Endothelial cell of umbilical vein (primary cell): ENCODE measurements around the gene UBE3D. TPM values are rescaled to one million over a fixed set of nuclear protein-coding genes. Genes with fewer than 3 reads are reported as not detected.
"Not testable (repeated sequence)": the region's sequence is repeated elsewhere in the genome, so short reads cannot be mapped to it uniquely, and the experiment has no call there.

Source experiments
- BruUV-seq: library from RNA; stranded (reverse); fragments of 400-500 nt; replicated peaks from 2 replicates; lab custom pipeline; 2021; lab: Mats Ljungman, UMichigan
- CTCF ChIA-PET: fragments of 300-600, 350-600 bp; sonication (Branson Sonifier 250); formaldehyde crosslinking; loops from one replicate; lab custom pipeline; 2021; ENCODE audit warnings: antibody characterized with exemption, inconsistent platforms; lab: Charles Lee
- POLR2A ChIA-PET: fragments of 300-600, 350-600 bp; sonication (Branson Sonifier 250); formaldehyde crosslinking; loops from one replicate; lab custom pipeline; 2021; ENCODE audit warnings: antibody characterized with exemption, inconsistent platforms; lab: Charles Lee
- DNase-seq: peaks from one replicate; pipeline ENCODE4 v3.0.0-alpha.2; 2011; ENCODE audit warnings: low read depth, low spot score
- FAIRE-seq: peaks from 2 replicates; lab custom pipeline; 2011; peaks lifted over from hg19 to GRCh38; lab: Jason Lieb, UNC
- H2AFZ ChIP-seq: 2 replicates; pipeline ENCODE4 v1.6.0; 2012; ENCODE audit warnings: low read depth, low read length, control low read depth, inconsistent platforms
- H3K27ac ChIP-seq: 2 replicates; pipeline ENCODE4 v1.5.1; 2011; ENCODE audit warnings: low read depth, mild to moderate bottlenecking, control low read depth, low read length, moderate library complexity; ENCODE audit not compliant: insufficient read depth
- H3K27me3 ChIP-seq, 2 experiments: 2 replicates each; pipeline versions ENCODE4 v1.6.0 to v1.6.1; 2011; ENCODE audit warnings: low read length in 2 of 2, mixed read lengths in 1 of 2; ENCODE audit not compliant: control insufficient read depth in 2 of 2, insufficient read depth in 2 of 2
- H3K36me3 ChIP-seq, 2 experiments: 2 replicates in 1 of 2; 3 replicates in 1 of 2; pipeline ENCODE4 v1.5.1; 2011; ENCODE audit warnings: low read length in 2 of 2, mild to moderate bottlenecking in 1 of 2, moderate library complexity in 1 of 2; ENCODE audit not compliant: control insufficient read depth in 2 of 2, insufficient read depth in 2 of 2; ENCODE audit errors: extremely low read depth in 1 of 2
- H3K4me1 ChIP-seq: 3 replicates; pipeline ENCODE4 v1.5.1; 2011; ENCODE audit warnings: mild to moderate bottlenecking, low read length; ENCODE audit not compliant: control insufficient read depth, insufficient read depth; ENCODE audit errors: extremely low read depth
- H3K4me2 ChIP-seq: 2 replicates; pipeline ENCODE4 v1.6.1; 2011; ENCODE audit warnings: low read length, control low read depth, mixed read lengths; ENCODE audit not compliant: insufficient read depth
- H3K4me3 ChIP-seq, 3 experiments: fragments of 200-600 bp in 1 of 3; sonication (generic), shearing (Covaris generic) in 1 of 3; replicated peaks in 1 of 3; 2 replicates each; pipeline ENCODE4 v1.5.1; 2011 to 2016; ENCODE audit warnings: control low read depth in 3 of 3, low read length in 3 of 3, mild to moderate bottlenecking in 2 of 3, inconsistent platforms in 1 of 3, low read depth in 1 of 3, moderate library complexity in 1 of 3; ENCODE audit not compliant: insufficient read depth in 1 of 3
- H3K79me2 ChIP-seq: 2 replicates; pipeline ENCODE4 v1.6.0; 2012; ENCODE audit warnings: low read length, inconsistent platforms; ENCODE audit not compliant: control insufficient read depth, insufficient read depth
- H3K9ac ChIP-seq: replicated peaks from 2 replicates; pipeline ENCODE3; 2011; ENCODE audit warnings: low read length, control low read depth; ENCODE audit not compliant: insufficient read depth; ENCODE audit errors: extremely low read depth
- H3K9me1 ChIP-seq: replicated peaks from 3 replicates; pipeline ENCODE4 v1.6.0; 2011; ENCODE audit warnings: mild to moderate bottlenecking, low read length; ENCODE audit not compliant: control insufficient read depth, insufficient read depth; ENCODE audit errors: extremely low read depth
- H3K9me3 ChIP-seq: replicated peaks from 2 replicates; pipeline ENCODE4 v1.5.1; 2012; ENCODE audit warnings: low read length, inconsistent platforms; ENCODE audit not compliant: control insufficient read depth, insufficient read depth
- H4K20me1 ChIP-seq: replicated peaks from 2 replicates; pipeline ENCODE3; 2011; ENCODE audit warnings: mild to moderate bottlenecking, low read length; ENCODE audit not compliant: control insufficient read depth, insufficient read depth; ENCODE audit errors: extremely low read depth
- EZH2 ChIP-seq: IDR thresholded peaks from 2 replicates; pipeline ENCODE4 v1.6.1; 2012; ENCODE audit warnings: borderline replicate concordance, low read depth, mild to moderate bottlenecking, moderate library complexity, low read length, inconsistent platforms; ENCODE audit not compliant: severe bottlenecking
- FOS ChIP-seq: IDR thresholded peaks from 2 replicates; pipeline ENCODE4 v1.6.1; 2011; ENCODE audit warnings: mild to moderate bottlenecking, low read length, moderate library complexity, borderline replicate concordance; ENCODE audit not compliant: insufficient read depth
- GATA2 ChIP-seq: IDR thresholded peaks from 2 replicates; pipeline ENCODE4 v1.7.0; 2011; ENCODE audit warnings: low read depth, mild to moderate bottlenecking, moderate library complexity, mixed read lengths, low read length; ENCODE audit not compliant: insufficient read length, insufficient read depth
- JUN ChIP-seq: IDR thresholded peaks from 2 replicates; pipeline ENCODE4 v1.6.1; 2011; ENCODE audit warnings: borderline replicate concordance, low read depth; ENCODE audit not compliant: insufficient read length, insufficient read depth
- MYC ChIP-seq: IDR thresholded peaks from one replicate; pipeline ENCODE4 v1.6.1; 2011; ENCODE audit warnings: mild to moderate bottlenecking, low read depth, low read length
- POLR2A ChIP-seq: IDR thresholded peaks from 2 replicates; pipeline ENCODE4 v1.6.1; 2012; ENCODE audit warnings: low read depth, mild to moderate bottlenecking, control low read depth, low read length
- POLR2AphosphoS5 ChIP-seq: IDR thresholded peaks from 2 replicates; pipeline ENCODE4 v1.6.1; 2012; ENCODE audit warnings: low read depth, mild to moderate bottlenecking, control low read depth, low read length, moderate library complexity; ENCODE audit not compliant: insufficient read depth
- dilution Hi-C: fragments of 300-500 bp; cut with MboI; formaldehyde crosslinking; loops from one replicate; pipeline ENCODE4 v1.15.0; 2019; ENCODE audit warnings: low sequenced_read_pairs; ENCODE audit not compliant: extremely low pct_ligation_motif_present
- intact Hi-C: fragments of 100-400 bp; cut with micrococcal nuclease; formaldehyde crosslinking; loops from one replicate; pipeline ENCODE4 v1.10.0; 2022
- polyA plus RNA-seq, 4 experiments: library from polyadenylated mRNA; depleted of rRNA in 3 of 4; stranded (reverse) in 3 of 4; unstranded in 1 of 4; fragments of >200 nt; gene quantifications; 2 replicates each; pipeline versions ENCODE4 v1.2.1 to v1.2.3, GENCODE V29; 2011 to 2012; ENCODE audit warnings: missing spikeins in 1 of 4
- total RNA-seq: library from RNA; stranded (reverse); gene quantifications from 2 replicates; pipeline ENCODE4 v1.2.3, GENCODE V29; 2021
- TF ChIP-seq, protein P1 (sequence below): IDR thresholded peaks from 2 replicates; pipeline ENCODE4 v1.6.1; 2011; ENCODE audit not compliant: insufficient read depth, insufficient read length
- TF ChIP-seq, protein P2 (sequence below), 2 donors: IDR thresholded peaks; 1 replicate in 1 of 2; 2 replicates in 1 of 2; pipeline ENCODE4 v1.5.1; 2011; ENCODE audit warnings: low read length in 2 of 2, mild to moderate bottlenecking in 2 of 2, moderate library complexity in 2 of 2, control low read depth in 1 of 2, inconsistent platforms in 1 of 2, low read depth in 1 of 2; ENCODE audit not compliant: insufficient read depth in 1 of 2; ENCODE audit errors: extremely low read depth in 1 of 2

The UBE3D gene
- total and polyA plus RNA-seq, 2 donors (not counting 3 experiments of a cell fraction or from before 2014, with no cell fraction given), result 1.9 to 6.2 TPM

DNA sequence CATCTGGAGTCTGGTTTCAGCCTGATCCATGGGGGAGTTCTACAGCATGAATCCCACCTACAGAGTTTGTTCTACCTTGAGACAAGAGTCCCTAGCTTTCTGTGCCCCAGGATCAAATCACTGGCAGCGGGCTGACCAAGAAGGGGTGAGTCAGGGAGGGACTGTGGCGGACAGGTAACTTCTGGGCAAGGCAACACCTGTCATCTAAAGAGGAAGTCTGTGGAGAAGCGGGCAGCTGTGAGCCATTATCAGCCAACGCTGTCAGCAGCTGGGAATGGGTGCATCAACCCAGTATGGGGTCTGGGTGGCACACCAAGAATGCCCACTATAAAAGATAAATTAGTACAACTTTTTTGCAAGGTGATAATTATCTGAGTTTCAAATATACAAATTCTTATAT is 45.9 kb downstream of the UBE3D start:
- H3K27me3 ChIP-seq, result no peaks in the 10 kb centered on the region
- H3K4me1 ChIP-seq, result no peaks in the 10 kb centered on the region
- H3K9ac ChIP-seq, result no peak overlapping the region
- H3K9me3 ChIP-seq, result no peaks in the 10 kb centered on the region
- DNase-seq (no peak), FAIRE-seq (no peak)
- no peak overlapping the region for H3K27ac ChIP-seq
- H3K9me1 ChIP-seq, result no peaks in the 10 kb centered on the region
- POLR2A ChIA-PET, result no interaction called here
- H2AFZ ChIP-seq, result no peak overlapping the region
- dilution Hi-C loops, result no loop called here
- no peaks in the 10 kb centered on the region for H3K79me2 ChIP-seq
- H3K4me2 ChIP-seq, result no peak overlapping the region
- CTCF ChIA-PET, result interaction anchor here (0.8 kb wide), 1 partner anchor 14 kb away, joined by 3 read pairs; no protein-coding TSS in a partner anchor
- no peaks in the 10 kb centered on the region for H3K36me3 ChIP-seq
- TF ChIP-seq EZH2 (no peak), POLR2AphosphoS5 (no peak), GATA2 (no peak), JUN (no peak), POLR2A (no peak), MYC (no peak), FOS (no peak)
- TF ChIP-seq, protein P1, sequence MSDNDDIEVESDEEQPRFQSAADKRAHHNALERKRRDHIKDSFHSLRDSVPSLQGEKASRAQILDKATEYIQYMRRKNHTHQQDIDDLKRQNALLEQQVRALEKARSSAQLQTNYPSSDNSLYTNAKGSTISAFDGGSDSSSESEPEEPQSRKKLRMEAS, result no peak
- TF ChIP-seq, protein P2, sequence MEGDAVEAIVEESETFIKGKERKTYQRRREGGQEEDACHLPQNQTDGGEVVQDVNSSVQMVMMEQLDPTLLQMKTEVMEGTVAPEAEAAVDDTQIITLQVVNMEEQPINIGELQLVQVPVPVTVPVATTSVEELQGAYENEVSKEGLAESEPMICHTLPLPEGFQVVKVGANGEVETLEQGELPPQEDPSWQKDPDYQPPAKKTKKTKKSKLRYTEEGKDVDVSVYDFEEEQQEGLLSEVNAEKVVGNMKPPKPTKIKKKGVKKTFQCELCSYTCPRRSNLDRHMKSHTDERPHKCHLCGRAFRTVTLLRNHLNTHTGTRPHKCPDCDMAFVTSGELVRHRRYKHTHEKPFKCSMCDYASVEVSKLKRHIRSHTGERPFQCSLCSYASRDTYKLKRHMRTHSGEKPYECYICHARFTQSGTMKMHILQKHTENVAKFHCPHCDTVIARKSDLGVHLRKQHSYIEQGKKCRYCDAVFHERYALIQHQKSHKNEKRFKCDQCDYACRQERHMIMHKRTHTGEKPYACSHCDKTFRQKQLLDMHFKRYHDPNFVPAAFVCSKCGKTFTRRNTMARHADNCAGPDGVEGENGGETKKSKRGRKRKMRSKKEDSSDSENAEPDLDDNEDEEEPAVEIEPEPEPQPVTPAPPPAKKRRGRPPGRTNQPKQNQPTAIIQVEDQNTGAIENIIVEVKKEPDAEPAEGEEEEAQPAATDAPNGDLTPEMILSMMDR (IDR thresholded peaks at IDR 0.05; ENCODE audit: extremely low read depth in 1 of 2, insufficient read depth in 1 of 2, low read depth in 1 of 2, low read length in 2 of 2), result no peak
- intact Hi-C loops, result no loop called here
- no TSS peak for BruUV-seq
- no peaks in the 10 kb centered on the region for H4K20me1 ChIP-seq
- H3K4me3 ChIP-seq, result no peak overlapping the region

DNA sequence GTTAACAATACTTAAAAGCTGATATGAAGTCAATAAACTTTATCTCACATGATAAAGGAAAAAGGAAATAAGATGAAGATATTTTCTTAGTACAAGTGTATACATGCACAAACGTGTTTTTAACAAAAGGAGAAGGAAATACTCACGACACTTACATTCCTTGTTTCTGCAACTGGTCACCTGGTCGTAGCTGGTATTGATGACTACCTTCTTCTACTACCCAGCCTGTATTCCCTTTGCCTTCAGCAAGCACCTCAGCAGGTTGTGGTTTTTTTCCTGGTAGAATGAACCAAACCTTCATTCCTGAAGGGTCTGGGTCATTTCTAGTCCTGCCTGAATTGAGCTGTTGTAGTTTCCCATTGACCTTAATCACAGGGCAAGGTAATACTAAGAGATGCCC is 54.5 kb downstream of the UBE3D start:
- dilution Hi-C loops, DNase-seq, H3K4me2 ChIP-seq, intact Hi-C loops, BruUV-seq, H3K9me3 ChIP-seq, CTCF ChIA-PET, H3K27ac ChIP-seq, H4K20me1 ChIP-seq, H3K27me3 ChIP-seq, H3K4me3 ChIP-seq, H2AFZ ChIP-seq, H3K79me2 ChIP-seq, H3K36me3 ChIP-seq, FAIRE-seq, H3K9me1 ChIP-seq, H3K9ac ChIP-seq, H3K4me1 ChIP-seq, POLR2A ChIA-PET: not testable (repeated sequence)
